H1 (cell line): ENCODE measurements around the gene EPS8. TPM values are rescaled to one million over a fixed set of nuclear protein-coding genes. Genes with fewer than 3 reads are reported as not detected.

Experiments used
- CTCF ChIA-PET: fragments of 300-600 bp; sonication (Branson Sonifier 250); formaldehyde crosslinking; loops from one replicate; lab custom pipeline; 2021; ENCODE audit not compliant: partially characterized antibody; lab: Charles Lee
- POLR2A ChIA-PET: fragments of 300-600 bp; sonication (Branson Sonifier 250); formaldehyde crosslinking; loops from one replicate; lab custom pipeline; 2021; ENCODE audit warnings: inconsistent platforms; ENCODE audit not compliant: partially characterized antibody; lab: Charles Lee
- DNase-seq, 2 experiments: peaks; one replicate each; pipeline versions ENCODE4 v3.0.0 to v3.0.0-alpha.2; 2010 to 2022; ENCODE audit warnings: low spot score in 2 of 2, low read depth in 1 of 2, mixed read lengths in 1 of 2
- FAIRE-seq: peaks from 2 replicates; lab custom pipeline; 2011; peaks lifted over from hg19 to GRCh38; lab: Jason Lieb, UNC
- H2AFZ ChIP-seq: 2 replicates; pipeline ENCODE4 v1.8.1; 2012; ENCODE audit warnings: low read length, inconsistent platforms
- H2AK5ac ChIP-seq: 2 replicates; pipeline ENCODE4 v1.6.1; 2013; ENCODE audit warnings: low read depth, low read length
- H2BK120ac ChIP-seq: replicated peaks from 2 replicates; pipeline ENCODE3; 2013; ENCODE audit warnings: low read depth, low read length, inconsistent platforms
- H2BK12ac ChIP-seq: 2 replicates; pipeline ENCODE4 v1.6.1; 2013; ENCODE audit warnings: low read depth, low read length
- H2BK15ac ChIP-seq: 2 replicates; pipeline ENCODE4 v1.6.1; 2013; ENCODE audit warnings: low read length
- H2BK20ac ChIP-seq: 2 replicates; pipeline ENCODE4 v1.6.1; 2013; ENCODE audit warnings: low read length
- H2BK5ac ChIP-seq: 2 replicates; pipeline ENCODE4 v1.6.1; 2013; ENCODE audit warnings: low read depth, low read length
- H3K14ac ChIP-seq: 2 replicates; pipeline ENCODE4 v1.6.1; 2013; ENCODE audit warnings: inconsistent platforms; ENCODE audit not compliant: insufficient read length
- H3K18ac ChIP-seq: 2 replicates; pipeline ENCODE4 v1.6.1; 2013; ENCODE audit warnings: low read length; ENCODE audit errors: extremely low read depth
- H3K23ac ChIP-seq: 2 replicates; pipeline ENCODE4 v1.6.1; 2013; ENCODE audit warnings: inconsistent platforms; ENCODE audit not compliant: insufficient read length
- H3K23me2 ChIP-seq: 2 replicates; pipeline ENCODE4 v1.6.1; 2013; ENCODE audit warnings: low read depth, low read length
- H3K27ac ChIP-seq: 2 replicates; pipeline ENCODE4 v1.6.1; 2011; ENCODE audit warnings: low read depth, low read length, inconsistent platforms
- H3K27me3 ChIP-seq, 4 experiments: replicated peaks in 1 of 4; 1 replicate in 1 of 4; 2 replicates in 3 of 4; pipeline versions ENCODE4 v1.6.1 to v1.8.1; 2011 to 2013; ENCODE audit warnings: low read length in 3 of 4, mild to moderate bottlenecking in 3 of 4, inconsistent platforms in 2 of 4, mixed read lengths in 2 of 4, moderate library complexity in 1 of 4; ENCODE audit not compliant: control insufficient read depth in 3 of 4, insufficient read depth in 3 of 4; ENCODE audit errors: extremely low read depth in 1 of 4
- H3K36me3 ChIP-seq, 4 experiments: 2 replicates each; pipeline versions ENCODE4 v1.6.1 to v1.8.1; 2011 to 2013; ENCODE audit warnings: mild to moderate bottlenecking in 4 of 4, low read length in 3 of 4, moderate library complexity in 2 of 4, control low read depth in 1 of 4, inconsistent platforms in 1 of 4; ENCODE audit not compliant: insufficient read depth in 4 of 4, control insufficient read depth in 2 of 4
- H3K4ac ChIP-seq: replicated peaks from 2 replicates; pipeline ENCODE3; 2013; ENCODE audit warnings: low read length, low read depth, mixed read lengths, inconsistent platforms; ENCODE audit not compliant: insufficient read length
- H3K4me1 ChIP-seq, 4 experiments: replicated peaks in 1 of 4; 1 replicate in 1 of 4; 2 replicates in 3 of 4; pipeline versions ENCODE4 v1.6.1 to v1.8.1; 2011 to 2013; ENCODE audit warnings: low read length in 3 of 4, inconsistent platforms in 2 of 4, mixed read lengths in 1 of 4; ENCODE audit not compliant: insufficient read depth in 4 of 4, control insufficient read depth in 3 of 4
- H3K4me2 ChIP-seq, 2 experiments: 2 replicates each; pipeline versions ENCODE4 v1.6.1 to v1.8.1; 2011 to 2013; ENCODE audit warnings: low read depth in 2 of 2, low read length in 2 of 2, control low read depth in 1 of 2, inconsistent platforms in 1 of 2, mild to moderate bottlenecking in 1 of 2; ENCODE audit not compliant: insufficient read depth in 1 of 2
- H3K4me3 ChIP-seq, 4 experiments: fragments of 200-600, 300-600 bp in 1 of 4; sonication (generic), shearing (Covaris generic), sonication (Bioruptor Twin) in 1 of 4; 2 replicates each; pipeline versions ENCODE4 v1.5.1 to v1.8.1; 2011 to 2016; ENCODE audit warnings: low read length in 4 of 4, low read depth in 3 of 4, control low read depth in 2 of 4, inconsistent platforms in 2 of 4, mild to moderate bottlenecking in 2 of 4, mixed read lengths in 1 of 4, moderate library complexity in 1 of 4; ENCODE audit not compliant: insufficient read depth in 2 of 4; ENCODE audit errors: extremely low read depth in 1 of 4
- H3K56ac ChIP-seq: replicated peaks from 2 replicates; pipeline ENCODE3; 2013; ENCODE audit warnings: low read depth, mild to moderate bottlenecking, mixed read lengths, low read length, inconsistent platforms; ENCODE audit not compliant: insufficient read length
- H3K79me1 ChIP-seq: 2 replicates; pipeline ENCODE4 v1.6.1; 2013; ENCODE audit warnings: low read depth, low read length, control low read depth
- H3K79me2 ChIP-seq, 2 experiments: 2 replicates each; pipeline versions ENCODE4 v1.6.1 to v1.8.1; 2012 to 2013; ENCODE audit warnings: low read length in 2 of 2, mild to moderate bottlenecking in 2 of 2, inconsistent platforms in 1 of 2; ENCODE audit not compliant: insufficient read depth in 2 of 2, control insufficient read depth in 1 of 2
- H3K9ac ChIP-seq, 4 experiments: replicated peaks in 1 of 4; 1 replicate in 1 of 4; 2 replicates in 3 of 4; pipeline versions ENCODE4 v1.6.1 to v1.8.1; 2011 to 2013; ENCODE audit warnings: low read depth in 3 of 4, low read length in 3 of 4, control low read depth in 2 of 4, mild to moderate bottlenecking in 2 of 4, moderate library complexity in 2 of 4, inconsistent platforms in 1 of 4; ENCODE audit errors: extremely low read depth in 1 of 4
- H3K9me3 ChIP-seq, 2 experiments: 2 replicates each; pipeline versions ENCODE4 v1.6.1 to v1.8.1; 2012 to 2013; ENCODE audit warnings: mild to moderate bottlenecking in 2 of 2, moderate library complexity in 2 of 2, control low read depth in 1 of 2, inconsistent platforms in 1 of 2, low read depth in 1 of 2, low read length in 1 of 2, mixed read lengths in 1 of 2; ENCODE audit not compliant: insufficient read depth in 2 of 2
- H4K20me1 ChIP-seq, 2 experiments: replicated peaks in 1 of 2; 2 replicates each; pipeline versions ENCODE3 to v1.8.1; 2011 to 2013; ENCODE audit warnings: inconsistent platforms in 2 of 2, low read length in 2 of 2, mild to moderate bottlenecking in 1 of 2; ENCODE audit not compliant: insufficient read depth in 2 of 2, control insufficient read depth in 1 of 2
- H4K5ac ChIP-seq: 2 replicates; pipeline ENCODE4 v1.6.1; 2013; ENCODE audit warnings: low read length, low read depth, mixed read lengths, inconsistent platforms; ENCODE audit not compliant: insufficient read length
- H4K8ac ChIP-seq: 2 replicates; pipeline ENCODE4 v1.8.0; 2013; ENCODE audit warnings: mild to moderate bottlenecking, moderate library complexity, low read length, inconsistent platforms; ENCODE audit not compliant: insufficient read depth; ENCODE audit errors: extremely low read depth
- H4K91ac ChIP-seq: replicated peaks from 2 replicates; pipeline ENCODE3; 2013; ENCODE audit warnings: low read length, mixed read lengths, inconsistent platforms; ENCODE audit not compliant: insufficient read length
- FOSL1 ChIP-seq: IDR thresholded peaks from 2 replicates; pipeline ENCODE4 v1.6.1; 2011; ENCODE audit warnings: mild to moderate bottlenecking, low read depth, low read length, moderate library complexity; ENCODE audit not compliant: insufficient read depth
- GABPA ChIP-seq: IDR thresholded peaks from 2 replicates; pipeline ENCODE4 v1.6.1; 2011; ENCODE audit warnings: mild to moderate bottlenecking, low read length, moderate library complexity, borderline replicate concordance; ENCODE audit not compliant: insufficient read depth
- HDAC2 ChIP-seq, 2 experiments: fragments of 300-600 bp in 1 of 2; sonication (generic) in 1 of 2; IDR thresholded peaks; 2 replicates each; pipeline ENCODE4 v1.6.1; 2011 to 2012; ENCODE audit warnings: low read depth in 2 of 2, low read length in 2 of 2, mild to moderate bottlenecking in 2 of 2, moderate library complexity in 2 of 2, borderline replicate concordance in 1 of 2, inconsistent platforms in 1 of 2
- JUND ChIP-seq: IDR thresholded peaks from 2 replicates; pipeline ENCODE4 v1.6.1; 2011; ENCODE audit warnings: mild to moderate bottlenecking, improper control_type of control experiment, low read length
- MAFK ChIP-seq: IDR thresholded peaks from 2 replicates; pipeline ENCODE4 v1.6.1; 2012; ENCODE audit warnings: low read depth, mild to moderate bottlenecking, improper control_type of control experiment, low read length
- NRF1 ChIP-seq: IDR thresholded peaks from 2 replicates; pipeline ENCODE4 v1.6.1; 2011; ENCODE audit warnings: mild to moderate bottlenecking, low read depth, low read length, improper control_type of control experiment
- RAD21 ChIP-seq, 2 experiments: IDR thresholded peaks in 1 of 2; conservative IDR thresholded peaks in 1 of 2; 2 replicates each; pipeline ENCODE4 v1.6.1; 2011; ENCODE audit warnings: low read depth in 2 of 2, low read length in 2 of 2, improper control_type of control experiment in 1 of 2, inconsistent platforms in 1 of 2, mild to moderate bottlenecking in 1 of 2, moderate library complexity in 1 of 2
- SIN3A ChIP-seq, 2 experiments: IDR thresholded peaks in 1 of 2; conservative IDR thresholded peaks in 1 of 2; 2 replicates each; pipeline ENCODE4 v1.6.1; 2011 to 2012; ENCODE audit warnings: low read length in 2 of 2, improper control_type of control experiment in 1 of 2, low read depth in 1 of 2, mild to moderate bottlenecking in 1 of 2
- SIRT6 ChIP-seq: IDR thresholded peaks from one replicate; pipeline ENCODE4 v1.7.1; 2012; ENCODE audit warnings: low read length, inconsistent platforms
- WGBS, 2 experiments: shearing (Covaris generic) in 1 of 2; methylation state at CpG; one replicate each; pipeline versions ENCODE4 v1.1.6 to v1.1.7; 2013 to 2015; ENCODE audit warnings: low lambda C conversion rate in 2 of 2, mixed read lengths in 2 of 2, inconsistent platforms in 1 of 2, low coverage in 1 of 2, missing lambda C conversion rate in 1 of 2; ENCODE audit not compliant: insufficient replicate concordance in 2 of 2, insufficient coverage in 1 of 2, insufficient read length in 1 of 2; ENCODE audit errors: extremely low coverage in 1 of 2, missing lambda C conversion rate in 1 of 2; 5-methylcytosine and 5-hydroxymethylcytosine counted together
- polyA plus RNA-seq, 7 experiments: library from polyadenylated mRNA; depleted of rRNA in 3 of 7; stranded (reverse) in 5 of 7; unstranded in 2 of 7; fragments of >200 nt in 5 of 7; fragments of 200-250 nt in 2 of 7; gene quantifications; 1 replicate in 5 of 7; 2 replicates in 1 of 7; 4 replicates in 1 of 7; pipeline versions ENCODE4 v1.2.1 to v1.2.3, GENCODE V29; 2011 to 2013; ENCODE audit warnings: missing spikeins in 2 of 7, mixed read lengths in 2 of 7
- total RNA-seq: library from RNA; stranded (reverse); fragmentation: NEBNext Ultra II Directional; extraction: Animal tissue kit (Norgen Biotek cat#: 25700); gene quantifications from 2 replicates; pipeline ENCODE4 v1.2.1, GENCODE V29; 2021

The EPS8 gene
- total and polyA plus RNA-seq, 2 of the 8 experiments (the other 6 are each of a cell fraction or from before 2014, with no cell fraction given), result 3.0 to 4.6 TPM

DNA sequence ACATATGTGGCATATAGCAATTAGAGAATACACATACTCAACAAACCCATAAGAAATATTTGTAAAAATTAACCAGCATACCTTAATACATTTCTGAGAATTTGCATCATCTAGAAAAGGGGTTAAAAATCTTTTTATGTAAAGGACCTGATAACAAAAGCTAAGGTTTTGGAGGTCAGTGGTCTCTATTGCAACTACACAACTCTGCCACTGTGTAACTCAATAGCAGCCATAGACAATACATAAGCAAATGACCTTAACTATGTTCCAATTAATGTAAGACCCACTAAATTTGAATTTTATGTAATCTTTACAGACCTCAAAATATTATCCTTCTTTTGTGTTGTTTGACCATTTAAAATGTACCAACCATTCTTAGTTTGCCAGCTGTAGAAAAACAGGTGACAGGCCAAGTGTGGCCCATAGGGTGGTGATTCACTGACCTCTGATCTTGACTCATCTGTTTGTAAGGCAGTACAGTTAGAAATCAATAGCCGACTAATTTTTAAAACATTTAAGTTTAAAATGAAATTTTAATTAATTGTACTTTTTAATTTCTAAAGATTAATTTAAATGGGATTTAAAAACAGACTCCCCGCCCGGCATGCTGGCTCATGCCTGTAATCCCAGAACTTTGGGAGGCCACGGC is 7.4 kb upstream of the EPS8 start:
- no peak overlapping the region for H3K18ac ChIP-seq
- no peak overlapping the region for H2AK5ac ChIP-seq
- no peak for DNase-seq
- H3K14ac ChIP-seq, result no peak overlapping the region
- H3K36me3 ChIP-seq, result no peaks in the 10 kb centered on the region
- no peak overlapping the region for H2BK15ac ChIP-seq
- H3K4me3 ChIP-seq, result no peak overlapping the region
- H4K5ac ChIP-seq, result no peak overlapping the region
- no peaks in the 10 kb centered on the region for H3K79me1 ChIP-seq
- no peak overlapping the region for H2BK20ac ChIP-seq
- ChIA-PET CTCF (interaction anchor here (1.4 kb wide), 1 partner anchor 211 kb away, joined by 4 read pairs; no protein-coding TSS in a partner anchor), POLR2A (interaction anchor here (1.8 kb wide), 1 partner anchor 9 kb away, joined by 4 read pairs; no protein-coding TSS in a partner anchor)
- no peaks in the 10 kb centered on the region for H3K23me2 ChIP-seq
- H3K27me3 ChIP-seq, result no peaks in the 10 kb centered on the region; a peak in 1 of 7 replicates
- no peaks in the 10 kb centered on the region for H3K79me2 ChIP-seq
- no peak overlapping the region for H2BK12ac ChIP-seq
- H3K9me3 ChIP-seq, result no peaks in the 10 kb centered on the region
- H3K23ac ChIP-seq, result no peak overlapping the region
- no peak overlapping the region for H2BK120ac ChIP-seq
- H3K4me2 ChIP-seq, result no peak overlapping the region
- H2BK5ac ChIP-seq, result no peak overlapping the region
- no peak for FAIRE-seq
- H3K27ac ChIP-seq, result no peak overlapping the region
- H4K91ac ChIP-seq, result no peak overlapping the region
- H2AFZ ChIP-seq, result no peak overlapping the region
- H3K9ac ChIP-seq, result no peak overlapping the region
- H3K4ac ChIP-seq, result no peak overlapping the region
- H4K20me1 ChIP-seq, result no peaks in the 10 kb centered on the region
- no peaks in the 10 kb centered on the region; a peak in 1 of 7 replicates for H3K4me1 ChIP-seq
- no peak overlapping the region for H3K56ac ChIP-seq
- 70% methylated on average over 4 of the region's 4 CpGs; no CpG with 5 or more reads in 1 of the 2 experiments for WGBS, 2 experiments
- H4K8ac ChIP-seq, result no peak overlapping the region
- TF ChIP-seq FOSL1 (no peak), GABPA (no peak), SIRT6 (no peak), JUND (no peak), HDAC2 (IDR thresholded peaks at IDR 0.05; ENCODE audit: borderline replicate concordance in 1 of 2, low read depth in 2 of 2, low read length in 2 of 2) (no peak), SIN3A (conservative IDR thresholded peaks at IDR 0.05 in 1 of 2, IDR thresholded peaks at IDR 0.05 in 1 of 2; ENCODE audit: low read depth in 1 of 2, low read length in 2 of 2) (no peak), RAD21 (IDR thresholded peaks at IDR 0.05 in 1 of 2, conservative IDR thresholded peaks at IDR 0.05 in 1 of 2; ENCODE audit: low read depth in 2 of 2, low read length in 2 of 2) (no peak), NRF1 (no peak), MAFK (no peak)
